ENCODE measurements around the gene LAPTM5. TPM values are rescaled to one million over a fixed set of nuclear protein-coding genes. Genes with fewer than 3 reads are reported as not detected.

Gene LAPTM5
- total and polyA plus RNA-seq, 2 of the 8 experiments (the other 6 are each of a cell fraction or from before 2014, with no cell fraction given): 0.37 to 1.4 TPM

GRCh38 chr1:30721341-30721793 is 36.2 kb downstream of the LAPTM5 start:
- Histone ChIP-seq H2BK20ac (ENCODE audit: low read length) (no peak overlapping the region), H3K27ac (ENCODE audit: low read depth, low read length) (no peak overlapping the region), H3K23ac (ENCODE audit: insufficient read length) (no peak overlapping the region), H3K14ac (ENCODE audit: insufficient read length) (no peak overlapping the region), H3K4me3 (ENCODE audit: extremely low read depth in 1 of 4, insufficient read depth in 2 of 4, low read depth in 3 of 4, low read length in 4 of 4) (no peak overlapping the region), H2AK5ac (ENCODE audit: low read depth, low read length) (no peak overlapping the region), H2AFZ (ENCODE audit: low read length) (no peak overlapping the region), H3K56ac (replicated peaks; ENCODE audit: insufficient read length, low read depth, low read length) (no peak overlapping the region), H3K23me2 (ENCODE audit: low read depth, low read length) (peaks cover 6% of the 10 kb centered on the region; the same call in 1 of the 2 replicates), H2BK12ac (ENCODE audit: low read depth, low read length) (no peak overlapping the region), H3K79me2 (ENCODE audit: control insufficient read depth in 1 of 2, insufficient read depth in 2 of 2, low read length in 2 of 2) (no peaks in the 10 kb centered on the region), H3K9ac (replicated peaks in 1 of 4; ENCODE audit: extremely low read depth in 1 of 4, low read depth in 3 of 4, low read length in 3 of 4) (no peak overlapping the region; a peak in 2 of 7 replicates), H4K91ac (replicated peaks; ENCODE audit: insufficient read length, low read length) (no peak overlapping the region), H3K4ac (replicated peaks; ENCODE audit: insufficient read length, low read depth, low read length) (no peak overlapping the region), H3K4me1 (replicated peaks in 1 of 4; ENCODE audit: control insufficient read depth in 3 of 4, insufficient read depth in 4 of 4, low read length in 3 of 4) (peaks cover 0 to 4% (median 1%) of the 10 kb centered on the region in 4 experiments; a peak in 4 of 7 replicates), H3K79me1 (ENCODE audit: low read depth, low read length) (no peaks in the 10 kb centered on the region), H4K8ac (ENCODE audit: extremely low read depth, insufficient read depth, low read length) (no peak overlapping the region), H3K18ac (ENCODE audit: extremely low read depth, low read length) (no peak overlapping the region), H3K4me2 (ENCODE audit: insufficient read depth in 1 of 2, low read depth in 2 of 2, low read length in 2 of 2) (no peak overlapping the region), H3K27me3 (replicated peaks in 1 of 4; ENCODE audit: control insufficient read depth in 3 of 4, extremely low read depth in 1 of 4, insufficient read depth in 3 of 4, low read length in 3 of 4) (no peaks in the 10 kb centered on the region; a peak in 1 of 7 replicates), H3K9me3 (ENCODE audit: insufficient read depth in 2 of 2, low read depth in 1 of 2, low read length in 1 of 2) (peaks cover 0 to 4% of the 10 kb centered on the region in 2 experiments; a peak in 2 of 4 replicates), H2BK15ac (ENCODE audit: low read length) (no peak overlapping the region; the same call in 1 of the 2 replicates), H2BK120ac (replicated peaks; ENCODE audit: low read depth, low read length) (no peak overlapping the region), H3K36me3 (ENCODE audit: control insufficient read depth in 2 of 4, insufficient read depth in 4 of 4, low read length in 3 of 4) (no peaks in the 10 kb centered on the region), H4K20me1 (replicated peaks in 1 of 2; ENCODE audit: control insufficient read depth in 1 of 2, insufficient read depth in 2 of 2, low read length in 2 of 2) (no peaks in the 10 kb centered on the region), H2BK5ac (ENCODE audit: low read depth, low read length) (no peak overlapping the region), H4K5ac (ENCODE audit: insufficient read length, low read depth, low read length) (no peak overlapping the region)
- WGBS, 2 experiments (ENCODE audit: extremely low coverage in 1 of 2, insufficient coverage in 1 of 2, insufficient read length in 1 of 2, insufficient replicate concordance in 2 of 2, low coverage in 1 of 2, low lambda C conversion rate in 2 of 2, missing lambda C conversion rate in 1 of 2): 94% methylated on average over 27 of the region's 27 CpGs; no CpG with 5 or more reads in 1 of the 2 experiments
- CTCF ChIA-PET (ENCODE audit: partially characterized antibody): interaction anchor here (0.6 to 55.1 kb wide), 11 partner anchors 9 to 462 kb away, joined by 3 to 1640 read pairs (median 25); partner anchors contain the start of genes LAPTM5 and SDC3
- DNase-seq (ENCODE audit: low read depth in 1 of 2, low spot score in 2 of 2) (no peak), FAIRE-seq (no peak)
- POLR2A ChIA-PET (ENCODE audit: partially characterized antibody): no interaction called here
- no peak for TF ChIP-seq JUND (IDR thresholded peaks at IDR 0.05; ENCODE audit: low read length)
